GM12872 (cell line): ENCODE data around the gene C17orf67.

ENCODE experiments used
- TF ChIP-seq, protein P1 (sequence below): IDR thresholded peaks from 3 replicates; pipeline ENCODE4 v1.5.1; 2011; ENCODE audit warnings: low read depth, mild to moderate bottlenecking, low read length, moderate library complexity; ENCODE audit not compliant: insufficient read depth

Gene C17orf67

GRCh38 chr17:56833057-56833808 is 487 bp downstream of the C17orf67 start:
- TF ChIP-seq, protein P1, sequence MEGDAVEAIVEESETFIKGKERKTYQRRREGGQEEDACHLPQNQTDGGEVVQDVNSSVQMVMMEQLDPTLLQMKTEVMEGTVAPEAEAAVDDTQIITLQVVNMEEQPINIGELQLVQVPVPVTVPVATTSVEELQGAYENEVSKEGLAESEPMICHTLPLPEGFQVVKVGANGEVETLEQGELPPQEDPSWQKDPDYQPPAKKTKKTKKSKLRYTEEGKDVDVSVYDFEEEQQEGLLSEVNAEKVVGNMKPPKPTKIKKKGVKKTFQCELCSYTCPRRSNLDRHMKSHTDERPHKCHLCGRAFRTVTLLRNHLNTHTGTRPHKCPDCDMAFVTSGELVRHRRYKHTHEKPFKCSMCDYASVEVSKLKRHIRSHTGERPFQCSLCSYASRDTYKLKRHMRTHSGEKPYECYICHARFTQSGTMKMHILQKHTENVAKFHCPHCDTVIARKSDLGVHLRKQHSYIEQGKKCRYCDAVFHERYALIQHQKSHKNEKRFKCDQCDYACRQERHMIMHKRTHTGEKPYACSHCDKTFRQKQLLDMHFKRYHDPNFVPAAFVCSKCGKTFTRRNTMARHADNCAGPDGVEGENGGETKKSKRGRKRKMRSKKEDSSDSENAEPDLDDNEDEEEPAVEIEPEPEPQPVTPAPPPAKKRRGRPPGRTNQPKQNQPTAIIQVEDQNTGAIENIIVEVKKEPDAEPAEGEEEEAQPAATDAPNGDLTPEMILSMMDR, result no peak

- TF ChIP-seq, protein P1, result no peak
Measured at GRCh38 chr17:56832446-56832845, 1.3 kb downstream of the C17orf67 start.

DNA sequence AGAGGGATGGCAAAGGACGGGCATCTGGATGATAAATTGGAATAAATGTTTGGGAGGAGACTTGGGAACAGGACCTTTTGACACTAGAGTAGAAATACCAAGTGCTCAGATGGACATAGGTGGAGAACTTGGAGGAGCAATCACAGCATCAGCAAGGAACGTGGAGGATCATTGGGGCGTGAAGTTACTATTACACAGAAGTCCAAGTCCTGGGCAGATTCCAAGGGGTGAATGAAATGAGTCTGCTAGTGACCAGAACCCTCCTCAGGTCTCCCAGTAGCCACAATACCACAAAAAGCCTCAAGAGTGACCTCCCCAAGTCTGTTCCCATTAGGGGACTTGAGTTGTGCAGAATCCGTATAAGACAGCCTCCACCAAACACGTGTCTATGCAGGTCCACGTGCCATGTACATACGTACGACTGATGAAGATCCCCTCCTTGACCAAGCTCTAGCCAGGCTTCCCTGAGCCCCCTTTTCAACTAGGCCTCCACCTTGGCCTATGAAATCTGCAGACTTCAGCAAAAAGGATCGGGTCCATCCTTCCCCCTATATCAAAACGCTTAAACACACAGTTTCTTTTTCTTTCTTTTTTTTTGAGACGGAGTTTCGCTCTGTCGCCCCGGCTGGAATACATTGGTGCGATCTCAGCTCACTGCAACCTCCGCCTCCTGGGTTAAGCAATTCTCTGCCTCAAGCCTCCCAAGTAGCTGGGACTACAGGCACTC is 2.2 kb downstream of the C17orf67 start:
- TF ChIP-seq, protein P1, result no peak

DNA sequence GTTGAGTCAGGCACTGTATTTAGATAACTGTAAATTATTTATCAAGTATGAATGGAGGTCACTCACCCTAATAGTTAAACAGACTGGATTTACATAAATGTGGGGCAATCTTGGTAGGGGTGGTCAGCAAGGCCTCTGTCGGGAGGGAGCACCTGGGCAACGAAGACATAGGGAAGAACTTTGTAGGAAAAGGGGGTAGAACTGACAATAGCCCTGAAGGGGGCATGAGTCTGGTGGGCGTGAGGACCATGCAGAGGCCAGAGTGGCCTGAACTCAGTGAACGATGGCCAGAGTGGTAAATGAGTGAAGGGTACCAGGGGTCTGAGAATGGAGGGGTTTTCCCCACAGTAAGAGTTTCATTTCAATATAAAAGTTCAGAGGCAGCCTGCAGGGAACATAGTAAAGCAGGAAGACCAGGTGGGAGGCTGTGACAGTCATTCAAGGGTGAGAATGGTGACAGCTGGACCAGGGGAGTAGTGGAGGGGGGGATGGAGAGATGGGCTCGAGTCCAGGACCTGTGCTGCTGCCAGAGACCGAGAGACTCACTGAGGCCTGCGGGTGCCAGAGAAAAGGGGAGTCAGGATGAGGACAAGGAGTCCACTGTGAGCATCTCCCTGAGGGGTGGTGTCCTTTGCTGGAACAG is 2.9 kb downstream of the C17orf67 start:
- TF ChIP-seq, protein P1, result no peak

DNA sequence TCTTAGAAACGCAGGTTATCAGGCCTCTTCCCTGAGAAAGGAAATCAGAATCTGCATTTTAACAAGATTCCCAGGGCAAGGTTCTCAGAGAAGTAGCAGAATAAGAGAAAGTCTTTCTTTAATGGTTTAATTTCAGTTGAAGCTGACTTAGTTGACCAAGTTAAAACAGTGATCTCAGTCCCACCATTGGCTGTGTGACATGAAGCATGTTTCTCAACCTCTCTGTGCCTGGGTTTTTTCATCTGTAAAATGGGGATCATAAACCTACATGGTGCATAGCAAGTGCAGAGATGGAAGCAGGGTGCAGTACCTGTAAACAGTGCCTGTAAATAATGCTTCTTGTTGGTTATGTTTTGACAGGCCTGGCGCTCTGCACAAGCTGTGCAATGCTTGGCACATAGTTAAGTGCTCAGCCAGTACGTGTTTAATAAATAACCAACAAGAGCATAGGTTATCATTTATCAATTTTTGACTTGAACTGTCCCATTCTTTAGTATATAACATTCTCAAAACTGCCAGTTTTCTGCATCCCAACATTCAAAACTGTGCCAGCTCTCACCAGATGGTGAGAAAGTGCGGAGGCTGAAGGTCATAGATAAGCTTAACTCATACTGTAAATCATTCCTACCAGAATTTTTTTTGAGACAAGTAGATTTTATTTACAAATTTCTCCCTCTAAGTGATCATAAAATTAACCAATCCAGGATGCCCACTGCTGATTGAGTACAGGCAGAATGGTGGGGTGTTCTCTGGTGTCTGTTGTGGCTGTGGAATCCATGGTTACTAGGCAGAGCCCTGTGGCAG is 6.9 kb downstream of the C17orf67 start:
- TF ChIP-seq, protein P1, result no peak

DNA sequence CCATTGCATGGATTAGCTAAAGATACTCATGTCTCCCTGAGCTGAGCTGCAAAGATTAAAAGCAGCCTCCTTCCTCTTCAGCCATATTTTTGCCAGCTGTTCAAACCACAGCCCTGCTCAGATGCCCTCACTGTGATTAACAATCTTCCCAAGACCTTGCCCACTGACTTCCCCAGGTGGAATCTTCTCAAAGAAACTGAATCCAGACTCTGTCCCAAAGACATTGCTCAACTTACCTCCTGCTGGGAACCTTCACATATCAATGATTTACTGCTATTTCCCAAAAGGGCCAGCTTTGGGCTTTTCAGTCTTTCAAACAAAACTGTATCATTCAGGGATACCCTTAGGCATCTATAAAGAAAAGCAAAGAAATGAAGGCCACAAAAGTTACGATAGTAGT is 9.2 kb downstream of the C17orf67 start:
- TF ChIP-seq, protein P1, result no peak

DNA sequence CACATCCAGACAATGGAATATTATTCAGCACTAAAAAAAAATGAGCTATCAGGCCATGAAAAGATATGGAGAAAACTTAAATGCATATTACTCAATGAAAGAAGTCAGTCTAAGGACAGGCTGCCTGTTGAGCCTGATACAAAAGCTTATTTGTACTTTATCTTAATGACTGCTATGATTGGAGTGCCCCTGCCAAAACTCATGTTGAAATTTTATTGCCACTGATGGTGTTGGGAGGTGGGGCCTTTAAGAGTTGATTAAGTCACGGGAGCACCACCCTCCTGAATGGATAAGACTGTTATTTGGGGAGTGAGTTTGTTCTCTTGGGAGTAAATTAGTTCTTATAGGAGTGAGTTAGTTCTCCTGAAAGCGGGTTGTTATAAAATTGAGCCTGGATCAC is 9.9 kb downstream of the C17orf67 start:
- TF ChIP-seq, protein P1, result no peak
